GM23338 (cell line): ENCODE results near the gene FRAS1. TPM values are rescaled to one million over a fixed set of nuclear protein-coding genes. Genes with fewer than 3 reads are reported as not detected.

ENCODE experiments used
- CREB1 ChIP-seq: fragments of 250-450 bp; sonication (Bioruptor Pico); IDR thresholded peaks from 2 replicates; pipeline ENCODE4 v1.5.0; 2020; ENCODE audit warnings: low read depth, mild to moderate bottlenecking, moderate library complexity
- EZH2phosphoT487 ChIP-seq: fragments of 200-600 bp; sonication (generic); IDR thresholded peaks from one replicate; pipeline ENCODE4 v1.8.1; 2018; ENCODE audit warnings: antibody characterized with exemption; ENCODE audit not compliant: unreplicated experiment
- NANOG ChIP-seq: IDR thresholded peaks from 2 replicates; pipeline ENCODE4 v1.6.1; 2016; ENCODE audit warnings: antibody characterized with exemption, borderline replicate concordance
- POLR2AphosphoS5 ChIP-seq: IDR thresholded peaks from 2 replicates; pipeline ENCODE4 v1.6.1; 2016; ENCODE audit warnings: antibody characterized with exemption, low read depth
- STAT1 ChIP-seq: IDR thresholded peaks from one replicate; pipeline ENCODE4 v1.6.1; 2016; ENCODE audit warnings: antibody characterized with exemption; ENCODE audit not compliant: unreplicated experiment
- ZNF114 ChIP-seq: fragments of 250-450 bp; sonication (Bioruptor Pico); IDR thresholded peaks from 2 replicates; pipeline ENCODE4 v1.5.0; 2020; ENCODE audit warnings: mild to moderate bottlenecking, moderate library complexity
- ZNF331 ChIP-seq: fragments of 250-450 bp; sonication (Bioruptor Pico); IDR thresholded peaks from 2 replicates; pipeline ENCODE4 v1.5.0; 2020; ENCODE audit warnings: low read depth, mild to moderate bottlenecking, moderate library complexity
- polyA plus RNA-seq: library from polyadenylated mRNA; unstranded; fragments of >200 nt; fragmentation: Nextera tagmentation; extraction: Ambion mirVana; gene quantifications from 2 replicates; pipeline ENCODE4 v1.2.1, GENCODE V29; 2016
- total RNA-seq: library from RNA; depleted of rRNA; stranded (reverse); fragments of >200 nt; shearing (Covaris generic); gene quantifications from 2 replicates; pipeline ENCODE4 v1.2.3, GENCODE V29; 2014
- TF ChIP-seq, protein P1 (sequence below): fragments of 250-450 bp; sonication (Bioruptor Pico); IDR thresholded peaks from 2 replicates; pipeline ENCODE4 v1.5.0; 2020; ENCODE audit warnings: mild to moderate bottlenecking, moderate library complexity
- TF ChIP-seq, protein P2 (sequence below), 2 experiments: fragments of 200-600 bp in 1 of 2; sonication (generic) in 1 of 2; conservative IDR thresholded peaks; 2 replicates each; pipeline versions ENCODE4 v1.5.1 to v1.6.1; 2016 to 2017; ENCODE audit warnings: antibody characterized with exemption in 2 of 2, low read depth in 2 of 2, mild to moderate bottlenecking in 2 of 2, moderate library complexity in 1 of 2
- TF ChIP-seq, protein P3 (sequence below): IDR thresholded peaks from 2 replicates; pipeline ENCODE4 v1.6.1; 2016; ENCODE audit warnings: antibody characterized with exemption
- TF ChIP-seq, protein P4 (sequence below): IDR thresholded peaks from one replicate; pipeline ENCODE4 v1.6.1; 2018; ENCODE audit warnings: antibody characterized with exemption; ENCODE audit not compliant: unreplicated experiment

Gene FRAS1
- total and polyA plus RNA-seq, 2 experiments from 2014 or later: 12.4 to 108 TPM

DNA sequence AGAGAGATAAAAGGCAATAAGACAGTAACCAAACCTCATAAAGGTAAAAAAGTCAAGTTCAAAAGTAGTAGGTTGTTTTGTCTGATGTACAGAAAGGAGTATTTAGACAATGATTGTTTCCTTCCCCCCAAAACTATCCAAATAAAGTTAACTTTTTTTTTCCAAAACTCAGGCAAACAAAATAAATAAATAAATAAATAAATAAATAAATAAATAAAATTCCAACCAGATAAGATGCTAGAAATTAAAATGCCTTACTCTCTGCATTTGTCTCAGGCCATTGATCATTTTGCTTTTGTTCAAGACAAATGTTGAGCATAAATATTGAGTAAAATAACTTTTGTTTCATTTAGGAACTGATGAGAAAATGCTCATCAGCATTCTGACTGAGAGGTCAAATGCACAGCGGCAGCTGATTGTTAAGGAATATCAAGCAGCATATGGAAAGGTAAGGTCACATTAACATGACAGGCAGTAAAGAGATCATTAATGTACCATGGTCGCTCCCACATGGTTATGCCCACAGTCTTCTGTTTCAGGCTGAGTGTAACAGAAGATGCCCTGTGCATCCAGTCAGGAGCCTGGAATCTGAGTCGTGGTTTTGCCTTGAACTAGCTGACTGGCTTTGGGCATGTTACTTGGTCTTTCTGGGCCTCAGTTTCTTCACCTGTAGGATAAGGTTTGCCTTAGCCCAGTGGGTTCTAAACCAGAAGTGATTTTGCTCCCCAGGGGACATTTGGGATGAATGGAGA, 521.7 kb downstream of the FRAS1 start (continued):
- TF ChIP-seq, protein P1, sequence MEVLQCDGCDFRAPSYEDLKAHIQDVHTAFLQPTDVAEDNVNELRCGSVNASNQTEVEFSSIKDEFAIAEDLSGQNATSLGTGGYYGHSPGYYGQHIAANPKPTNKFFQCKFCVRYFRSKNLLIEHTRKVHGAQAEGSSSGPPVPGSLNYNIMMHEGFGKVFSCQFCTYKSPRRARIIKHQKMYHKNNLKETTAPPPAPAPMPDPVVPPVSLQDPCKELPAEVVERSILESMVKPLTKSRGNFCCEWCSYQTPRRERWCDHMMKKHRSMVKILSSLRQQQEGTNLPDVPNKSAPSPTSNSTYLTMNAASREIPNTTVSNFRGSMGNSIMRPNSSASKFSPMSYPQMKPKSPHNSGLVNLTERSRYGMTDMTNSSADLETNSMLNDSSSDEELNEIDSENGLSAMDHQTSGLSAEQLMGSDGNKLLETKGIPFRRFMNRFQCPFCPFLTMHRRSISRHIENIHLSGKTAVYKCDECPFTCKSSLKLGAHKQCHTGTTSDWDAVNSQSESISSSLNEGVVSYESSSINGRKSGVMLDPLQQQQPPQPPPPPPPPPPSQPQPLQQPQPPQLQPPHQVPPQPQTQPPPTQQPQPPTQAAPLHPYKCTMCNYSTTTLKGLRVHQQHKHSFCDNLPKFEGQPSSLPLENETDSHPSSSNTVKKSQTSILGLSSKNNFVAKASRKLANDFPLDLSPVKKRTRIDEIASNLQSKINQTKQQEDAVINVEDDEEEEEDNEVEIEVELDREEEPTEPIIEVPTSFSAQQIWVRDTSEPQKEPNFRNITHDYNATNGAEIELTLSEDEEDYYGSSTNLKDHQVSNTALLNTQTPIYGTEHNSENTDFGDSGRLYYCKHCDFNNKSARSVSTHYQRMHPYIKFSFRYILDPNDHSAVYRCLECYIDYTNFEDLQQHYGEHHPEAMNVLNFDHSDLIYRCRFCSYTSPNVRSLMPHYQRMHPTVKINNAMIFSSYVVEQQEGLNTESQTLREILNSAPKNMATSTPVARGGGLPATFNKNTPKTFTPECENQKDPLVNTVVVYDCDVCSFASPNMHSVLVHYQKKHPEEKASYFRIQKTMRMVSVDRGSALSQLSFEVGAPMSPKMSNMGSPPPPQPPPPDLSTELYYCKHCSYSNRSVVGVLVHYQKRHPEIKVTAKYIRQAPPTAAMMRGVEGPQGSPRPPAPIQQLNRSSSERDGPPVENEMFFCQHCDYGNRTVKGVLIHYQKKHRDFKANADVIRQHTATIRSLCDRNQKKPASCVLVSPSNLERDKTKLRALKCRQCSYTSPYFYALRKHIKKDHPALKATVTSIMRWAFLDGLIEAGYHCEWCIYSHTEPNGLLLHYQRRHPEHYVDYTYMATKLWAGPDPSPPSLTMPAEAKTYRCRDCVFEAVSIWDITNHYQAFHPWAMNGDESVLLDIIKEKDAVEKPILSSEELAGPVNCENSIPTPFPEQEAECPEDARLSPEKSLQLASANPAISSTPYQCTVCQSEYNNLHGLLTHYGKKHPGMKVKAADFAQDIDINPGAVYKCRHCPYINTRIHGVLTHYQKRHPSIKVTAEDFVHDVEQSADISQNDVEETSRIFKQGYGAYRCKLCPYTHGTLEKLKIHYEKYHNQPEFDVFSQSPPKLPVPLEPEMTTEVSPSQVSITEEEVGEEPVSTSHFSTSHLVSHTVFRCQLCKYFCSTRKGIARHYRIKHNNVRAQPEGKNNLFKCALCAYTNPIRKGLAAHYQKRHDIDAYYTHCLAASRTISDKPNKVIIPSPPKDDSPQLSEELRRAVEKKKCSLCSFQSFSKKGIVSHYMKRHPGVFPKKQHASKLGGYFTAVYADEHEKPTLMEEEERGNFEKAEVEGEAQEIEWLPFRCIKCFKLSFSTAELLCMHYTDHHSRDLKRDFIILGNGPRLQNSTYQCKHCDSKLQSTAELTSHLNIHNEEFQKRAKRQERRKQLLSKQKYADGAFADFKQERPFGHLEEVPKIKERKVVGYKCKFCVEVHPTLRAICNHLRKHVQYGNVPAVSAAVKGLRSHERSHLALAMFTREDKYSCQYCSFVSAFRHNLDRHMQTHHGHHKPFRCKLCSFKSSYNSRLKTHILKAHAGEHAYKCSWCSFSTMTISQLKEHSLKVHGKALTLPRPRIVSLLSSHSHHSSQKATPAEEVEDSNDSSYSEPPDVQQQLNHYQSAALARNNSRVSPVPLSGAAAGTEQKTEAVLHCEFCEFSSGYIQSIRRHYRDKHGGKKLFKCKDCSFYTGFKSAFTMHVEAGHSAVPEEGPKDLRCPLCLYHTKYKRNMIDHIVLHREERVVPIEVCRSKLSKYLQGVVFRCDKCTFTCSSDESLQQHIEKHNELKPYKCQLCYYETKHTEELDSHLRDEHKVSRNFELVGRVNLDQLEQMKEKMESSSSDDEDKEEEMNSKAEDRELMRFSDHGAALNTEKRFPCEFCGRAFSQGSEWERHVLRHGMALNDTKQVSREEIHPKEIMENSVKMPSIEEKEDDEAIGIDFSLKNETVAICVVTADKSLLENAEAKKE (CRISPR knock-in tag): no peak
- TF ChIP-seq NANOG (no peak), ZNF114 (no peak), POLR2AphosphoS5 (no peak), EZH2phosphoT487 (no peak), CREB1 (CRISPR knock-in tag) (no peak), STAT1 (no peak), ZNF331 (CRISPR knock-in tag) (no peak)
- TF ChIP-seq, protein P2, sequence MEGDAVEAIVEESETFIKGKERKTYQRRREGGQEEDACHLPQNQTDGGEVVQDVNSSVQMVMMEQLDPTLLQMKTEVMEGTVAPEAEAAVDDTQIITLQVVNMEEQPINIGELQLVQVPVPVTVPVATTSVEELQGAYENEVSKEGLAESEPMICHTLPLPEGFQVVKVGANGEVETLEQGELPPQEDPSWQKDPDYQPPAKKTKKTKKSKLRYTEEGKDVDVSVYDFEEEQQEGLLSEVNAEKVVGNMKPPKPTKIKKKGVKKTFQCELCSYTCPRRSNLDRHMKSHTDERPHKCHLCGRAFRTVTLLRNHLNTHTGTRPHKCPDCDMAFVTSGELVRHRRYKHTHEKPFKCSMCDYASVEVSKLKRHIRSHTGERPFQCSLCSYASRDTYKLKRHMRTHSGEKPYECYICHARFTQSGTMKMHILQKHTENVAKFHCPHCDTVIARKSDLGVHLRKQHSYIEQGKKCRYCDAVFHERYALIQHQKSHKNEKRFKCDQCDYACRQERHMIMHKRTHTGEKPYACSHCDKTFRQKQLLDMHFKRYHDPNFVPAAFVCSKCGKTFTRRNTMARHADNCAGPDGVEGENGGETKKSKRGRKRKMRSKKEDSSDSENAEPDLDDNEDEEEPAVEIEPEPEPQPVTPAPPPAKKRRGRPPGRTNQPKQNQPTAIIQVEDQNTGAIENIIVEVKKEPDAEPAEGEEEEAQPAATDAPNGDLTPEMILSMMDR (conservative IDR thresholded peaks at IDR 0.05; ENCODE audit: low read depth in 2 of 2): no peak
- TF ChIP-seq, protein P3, sequence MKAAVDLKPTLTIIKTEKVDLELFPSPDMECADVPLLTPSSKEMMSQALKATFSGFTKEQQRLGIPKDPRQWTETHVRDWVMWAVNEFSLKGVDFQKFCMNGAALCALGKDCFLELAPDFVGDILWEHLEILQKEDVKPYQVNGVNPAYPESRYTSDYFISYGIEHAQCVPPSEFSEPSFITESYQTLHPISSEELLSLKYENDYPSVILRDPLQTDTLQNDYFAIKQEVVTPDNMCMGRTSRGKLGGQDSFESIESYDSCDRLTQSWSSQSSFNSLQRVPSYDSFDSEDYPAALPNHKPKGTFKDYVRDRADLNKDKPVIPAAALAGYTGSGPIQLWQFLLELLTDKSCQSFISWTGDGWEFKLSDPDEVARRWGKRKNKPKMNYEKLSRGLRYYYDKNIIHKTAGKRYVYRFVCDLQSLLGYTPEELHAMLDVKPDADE: no peak
- TF ChIP-seq, protein P4, sequence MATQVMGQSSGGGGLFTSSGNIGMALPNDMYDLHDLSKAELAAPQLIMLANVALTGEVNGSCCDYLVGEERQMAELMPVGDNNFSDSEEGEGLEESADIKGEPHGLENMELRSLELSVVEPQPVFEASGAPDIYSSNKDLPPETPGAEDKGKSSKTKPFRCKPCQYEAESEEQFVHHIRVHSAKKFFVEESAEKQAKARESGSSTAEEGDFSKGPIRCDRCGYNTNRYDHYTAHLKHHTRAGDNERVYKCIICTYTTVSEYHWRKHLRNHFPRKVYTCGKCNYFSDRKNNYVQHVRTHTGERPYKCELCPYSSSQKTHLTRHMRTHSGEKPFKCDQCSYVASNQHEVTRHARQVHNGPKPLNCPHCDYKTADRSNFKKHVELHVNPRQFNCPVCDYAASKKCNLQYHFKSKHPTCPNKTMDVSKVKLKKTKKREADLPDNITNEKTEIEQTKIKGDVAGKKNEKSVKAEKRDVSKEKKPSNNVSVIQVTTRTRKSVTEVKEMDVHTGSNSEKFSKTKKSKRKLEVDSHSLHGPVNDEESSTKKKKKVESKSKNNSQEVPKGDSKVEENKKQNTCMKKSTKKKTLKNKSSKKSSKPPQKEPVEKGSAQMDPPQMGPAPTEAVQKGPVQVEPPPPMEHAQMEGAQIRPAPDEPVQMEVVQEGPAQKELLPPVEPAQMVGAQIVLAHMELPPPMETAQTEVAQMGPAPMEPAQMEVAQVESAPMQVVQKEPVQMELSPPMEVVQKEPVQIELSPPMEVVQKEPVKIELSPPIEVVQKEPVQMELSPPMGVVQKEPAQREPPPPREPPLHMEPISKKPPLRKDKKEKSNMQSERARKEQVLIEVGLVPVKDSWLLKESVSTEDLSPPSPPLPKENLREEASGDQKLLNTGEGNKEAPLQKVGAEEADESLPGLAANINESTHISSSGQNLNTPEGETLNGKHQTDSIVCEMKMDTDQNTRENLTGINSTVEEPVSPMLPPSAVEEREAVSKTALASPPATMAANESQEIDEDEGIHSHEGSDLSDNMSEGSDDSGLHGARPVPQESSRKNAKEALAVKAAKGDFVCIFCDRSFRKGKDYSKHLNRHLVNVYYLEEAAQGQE: no peak
